ENCODE data around the gene PPP4R3A. TPM values are rescaled to one million over a fixed set of nuclear protein-coding genes. Genes with fewer than 3 reads are reported as not detected.

The PPP4R3A gene
- total and polyA plus RNA-seq, 4 donors = 72.5 to 83.7 (median 78.8) TPM

DNA sequence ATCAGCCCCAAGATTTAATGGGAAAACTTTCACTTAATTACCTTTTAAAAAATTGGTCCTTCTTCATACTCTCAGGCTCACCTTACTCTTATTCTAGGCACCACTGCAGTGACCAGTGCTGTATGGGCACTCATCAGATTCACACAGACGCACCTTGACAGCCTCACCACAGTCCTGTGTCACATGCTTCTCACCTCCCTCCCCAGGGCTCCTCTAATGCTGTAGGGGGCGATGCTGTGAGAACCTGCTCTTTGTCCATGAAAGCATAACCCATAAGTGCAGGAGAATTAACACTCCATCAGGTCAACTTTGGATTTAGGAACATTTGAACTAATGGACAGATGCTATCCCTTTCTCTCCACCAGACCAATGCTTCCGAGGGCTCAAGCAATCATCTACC is 13.9 kb upstream of the PPP4R3A start:
- no peaks in the 10 kb centered on the region for H3K4me1 ChIP-seq (ENCODE audit: control insufficient read depth, insufficient read depth, low read length)
- H3K27me3 ChIP-seq (ENCODE audit: control insufficient read depth, insufficient read depth, low read length) = no peaks in the 10 kb centered on the region
- H3K9me3 ChIP-seq (ENCODE audit: control insufficient read depth, insufficient read depth, low read length) = no peaks in the 10 kb centered on the region
- DNase-seq (ENCODE audit: low read depth in 4 of 6, low spot score in 6 of 6) = no peak
- 75% methylated on average over 1 of the region's 3 CpGs for WGBS (ENCODE audit: insufficient coverage)
- no peak overlapping the region for H3K4me3 ChIP-seq (ENCODE audit: low read depth, low read length)
- H3K36me3 ChIP-seq (ENCODE audit: control insufficient read depth, insufficient read depth, low read length) = no peaks in the 10 kb centered on the region
- H3K27ac ChIP-seq (ENCODE audit: low read depth, low read length) = no peak overlapping the region

DNA sequence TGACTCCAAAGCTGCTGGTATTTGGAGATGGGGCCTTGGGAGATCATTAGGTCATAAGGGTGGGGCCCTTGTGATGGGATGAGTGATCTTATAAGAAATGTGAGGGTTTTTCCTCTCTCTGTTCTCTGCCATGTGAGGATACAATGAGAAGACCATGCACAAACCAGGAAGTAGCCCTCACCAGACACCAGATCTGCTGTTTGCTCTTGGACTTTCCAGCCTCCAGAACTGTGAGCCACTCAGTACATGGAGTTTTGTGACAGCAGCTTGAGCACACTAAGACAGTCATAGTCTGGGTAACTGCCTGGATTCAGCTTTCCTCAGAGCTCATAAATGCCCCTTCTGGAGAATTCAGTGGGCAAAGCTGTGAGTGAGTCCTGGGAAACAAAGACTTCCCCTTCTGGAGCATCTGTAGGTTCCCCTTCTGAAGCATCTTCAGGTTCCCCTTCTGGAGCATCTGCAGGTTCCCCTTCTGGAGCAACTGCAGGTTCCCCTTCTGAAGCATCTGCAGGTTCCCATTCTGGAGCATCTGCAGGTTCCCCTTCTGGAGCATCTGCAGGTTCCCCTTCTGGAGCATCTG is 11.0 kb upstream of the PPP4R3A start:
- H3K27ac ChIP-seq (ENCODE audit: low read depth, low read length) = no peak overlapping the region
- no peak for DNase-seq (ENCODE audit: low read depth in 4 of 6, low spot score in 6 of 6)
- no peaks in the 10 kb centered on the region for H3K27me3 ChIP-seq (ENCODE audit: control insufficient read depth, insufficient read depth, low read length)
- no peaks in the 10 kb centered on the region for H3K36me3 ChIP-seq (ENCODE audit: control insufficient read depth, insufficient read depth, low read length)
- H3K4me1 ChIP-seq (ENCODE audit: control insufficient read depth, insufficient read depth, low read length) = no peaks in the 10 kb centered on the region
- no peaks in the 10 kb centered on the region for H3K9me3 ChIP-seq (ENCODE audit: control insufficient read depth, insufficient read depth, low read length)
- H3K4me3 ChIP-seq (ENCODE audit: low read depth, low read length) = no peak overlapping the region

DNA sequence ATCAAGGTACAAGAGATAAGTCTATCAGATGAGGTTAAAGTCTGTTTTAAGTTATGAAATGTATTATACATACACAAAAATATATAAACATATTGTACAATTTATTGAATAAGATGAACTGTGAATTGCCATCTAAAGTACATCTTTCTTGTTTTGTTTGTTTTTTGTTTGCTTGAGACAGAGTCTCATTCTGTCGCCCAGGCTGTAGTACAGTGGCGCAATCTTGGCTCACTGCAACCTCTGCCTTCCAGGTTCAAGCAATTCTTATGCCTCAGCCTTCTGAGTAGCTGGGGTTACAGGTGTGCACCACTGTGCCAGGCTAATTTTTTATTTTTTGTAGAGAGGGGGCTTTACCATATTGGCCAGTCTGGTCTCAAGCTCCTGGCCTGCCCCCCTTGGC is 10.0 kb upstream of the PPP4R3A start:
- Histone ChIP-seq H3K27ac (ENCODE audit: low read depth, low read length) (no peak overlapping the region), H3K4me3 (ENCODE audit: low read depth, low read length) (no peak overlapping the region), H3K36me3 (ENCODE audit: control insufficient read depth, insufficient read depth, low read length) (no peaks in the 10 kb centered on the region), H3K27me3 (ENCODE audit: control insufficient read depth, insufficient read depth, low read length) (no peaks in the 10 kb centered on the region), H3K9me3 (ENCODE audit: control insufficient read depth, insufficient read depth, low read length) (no peaks in the 10 kb centered on the region), H3K4me1 (ENCODE audit: control insufficient read depth, insufficient read depth, low read length) (no peaks in the 10 kb centered on the region)
- no peak for DNase-seq (ENCODE audit: low read depth in 4 of 6, low spot score in 6 of 6)
- WGBS (ENCODE audit: insufficient coverage) = 94% methylated on average over 2 of the region's 2 CpGs

DNA sequence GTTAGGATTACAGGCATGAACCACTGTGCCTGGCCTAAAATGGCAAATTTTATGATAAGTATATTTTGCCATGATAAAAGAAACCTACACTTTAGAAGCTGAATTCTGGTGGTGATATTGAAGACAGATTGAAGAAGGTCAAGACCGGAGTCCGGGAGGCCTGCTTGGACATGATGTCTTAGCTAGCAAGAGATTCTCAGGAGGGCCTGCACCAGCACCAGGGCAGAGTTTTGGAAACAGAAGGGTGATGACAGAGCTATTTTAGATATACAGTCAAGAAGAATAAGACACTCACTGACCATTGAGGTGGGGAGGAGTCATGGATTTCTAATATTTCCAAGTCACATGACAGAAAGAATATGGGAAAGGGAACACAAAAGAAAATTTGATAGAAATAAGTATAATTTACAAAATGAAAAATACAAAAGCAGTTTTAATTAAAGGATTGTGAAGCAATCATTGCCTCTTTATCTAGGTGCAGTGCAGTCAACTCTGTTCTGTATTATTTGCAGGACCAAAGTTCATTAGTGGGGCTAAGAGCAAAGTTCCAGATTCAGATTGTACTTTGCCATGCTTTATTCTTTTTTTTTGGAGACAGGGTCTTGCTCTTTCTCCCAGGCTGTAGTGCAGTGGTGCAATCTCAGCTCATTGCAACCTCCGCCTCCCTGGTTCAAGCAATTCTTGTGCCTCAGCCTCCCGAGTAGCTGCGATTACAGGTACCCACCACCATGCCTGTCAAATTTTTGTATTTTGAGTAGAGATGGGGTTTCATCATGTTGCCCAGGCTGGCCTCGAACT is 9.3 kb upstream of the PPP4R3A start:
- Histone ChIP-seq H3K9me3 (ENCODE audit: control insufficient read depth, insufficient read depth, low read length) (no peaks in the 10 kb centered on the region), H3K27me3 (ENCODE audit: control insufficient read depth, insufficient read depth, low read length) (no peaks in the 10 kb centered on the region), H3K4me3 (ENCODE audit: low read depth, low read length) (no peak overlapping the region), H3K4me1 (ENCODE audit: control insufficient read depth, insufficient read depth, low read length) (no peaks in the 10 kb centered on the region), H3K27ac (ENCODE audit: low read depth, low read length) (no peak overlapping the region), H3K36me3 (ENCODE audit: control insufficient read depth, insufficient read depth, low read length) (no peaks in the 10 kb centered on the region)
- WGBS (ENCODE audit: insufficient coverage) = 100% methylated on average over 2 of the region's 6 CpGs
- DNase-seq (ENCODE audit: low read depth in 4 of 6, low spot score in 6 of 6) = no peak

DNA sequence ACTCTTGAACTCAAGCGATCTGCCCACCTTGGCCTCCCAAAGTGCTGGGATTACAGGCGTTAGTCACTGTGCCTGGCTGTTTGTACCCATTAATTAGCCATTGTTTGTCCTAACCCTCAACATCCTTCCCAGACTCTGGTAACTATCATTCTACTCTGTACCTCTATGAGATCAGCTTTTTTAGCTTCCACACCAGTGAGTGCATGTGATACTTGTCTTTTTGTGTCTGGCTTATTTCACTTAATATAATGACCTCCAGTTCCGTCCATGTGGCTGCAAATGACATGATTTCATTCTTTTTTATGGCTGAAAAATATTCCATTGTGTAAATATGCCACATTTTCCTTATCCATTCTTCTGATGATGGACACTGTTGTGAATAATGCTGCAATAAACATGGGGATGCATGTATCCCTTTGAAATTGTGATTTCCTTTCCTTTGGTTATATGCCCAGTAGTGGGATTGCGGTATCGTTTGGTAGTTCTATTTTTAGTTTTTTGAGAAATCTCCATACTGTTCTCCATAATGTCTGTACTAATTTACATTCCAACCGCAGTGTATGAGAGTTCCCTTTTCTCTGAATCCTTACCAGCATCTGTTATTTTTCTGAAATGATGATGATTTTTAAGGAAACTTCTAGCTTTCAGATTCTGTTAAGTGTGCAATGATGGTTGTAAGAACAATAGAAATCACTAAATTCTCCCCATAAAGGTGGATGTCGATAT is 6.7 kb upstream of the PPP4R3A start:
- no peak overlapping the region for H3K4me3 ChIP-seq (ENCODE audit: low read depth, low read length)
- H3K9me3 ChIP-seq (ENCODE audit: control insufficient read depth, insufficient read depth, low read length) = no peaks in the 10 kb centered on the region
- 64% methylated on average over 2 of the region's 7 CpGs for WGBS (ENCODE audit: insufficient coverage)
- H3K27me3 ChIP-seq (ENCODE audit: control insufficient read depth, insufficient read depth, low read length) = no peaks in the 10 kb centered on the region
- no peaks in the 10 kb centered on the region for H3K36me3 ChIP-seq (ENCODE audit: control insufficient read depth, insufficient read depth, low read length)
- no peak overlapping the region for H3K27ac ChIP-seq (ENCODE audit: low read depth, low read length)
- DNase-seq (ENCODE audit: low read depth in 4 of 6, low spot score in 6 of 6) = peak in 1 of 6 donors; percentile 53
- no peaks in the 10 kb centered on the region for H3K4me1 ChIP-seq (ENCODE audit: control insufficient read depth, insufficient read depth, low read length)

DNA sequence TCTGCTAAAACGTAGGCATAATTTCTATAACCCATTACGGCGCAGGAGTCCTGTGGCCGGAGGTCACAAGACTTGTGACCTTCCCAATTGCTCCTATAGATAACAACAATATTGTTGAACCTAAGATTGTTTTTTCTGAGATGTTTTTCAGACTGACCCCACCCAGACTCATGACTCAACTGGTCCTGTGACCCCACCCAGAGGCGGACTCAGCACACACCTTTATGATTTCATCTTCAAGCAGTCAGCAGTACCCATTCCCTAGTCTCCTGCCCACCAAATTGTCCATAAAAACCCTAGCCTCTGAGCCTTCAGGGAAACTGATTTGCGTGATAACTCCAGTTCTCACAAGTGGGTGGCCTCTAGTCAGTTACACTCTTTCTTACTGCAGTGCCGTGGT is 5.9 kb upstream of the PPP4R3A start:
- Histone ChIP-seq H3K27ac (ENCODE audit: low read depth, low read length) (no peak overlapping the region), H3K27me3 (ENCODE audit: control insufficient read depth, insufficient read depth, low read length) (no peaks in the 10 kb centered on the region), H3K36me3 (ENCODE audit: control insufficient read depth, insufficient read depth, low read length) (no peaks in the 10 kb centered on the region), H3K9me3 (ENCODE audit: control insufficient read depth, insufficient read depth, low read length) (no peaks in the 10 kb centered on the region), H3K4me1 (ENCODE audit: control insufficient read depth, insufficient read depth, low read length) (peaks cover 3% of the 10 kb centered on the region), H3K4me3 (ENCODE audit: low read depth, low read length) (no peak overlapping the region)
- 90% methylated on average over 2 of the region's 7 CpGs for WGBS (ENCODE audit: insufficient coverage)
- no peak for DNase-seq (ENCODE audit: low read depth in 4 of 6, low spot score in 6 of 6)

DNA sequence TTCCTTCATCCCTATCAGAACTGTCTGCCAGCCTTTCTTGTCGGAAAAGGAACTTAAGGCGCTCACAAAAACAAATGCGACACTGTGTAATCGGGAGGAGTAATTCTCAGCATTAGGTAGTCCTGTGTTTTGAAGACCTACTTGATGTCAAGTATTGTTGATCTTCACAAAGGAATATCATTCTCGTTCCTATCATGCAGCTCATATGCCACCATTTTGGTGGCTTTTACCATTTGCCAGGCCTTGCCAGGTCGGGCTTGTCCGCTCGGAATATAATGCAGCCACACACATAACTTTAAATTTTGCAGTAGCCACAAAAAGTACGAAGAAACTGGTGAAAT is 903 bp upstream of the PPP4R3A start:
- DNase-seq (ENCODE audit: low read depth in 4 of 6, low spot score in 6 of 6) = peak in 2 of 6 donors; percentile 35 to 36
- Histone ChIP-seq H3K27ac (ENCODE audit: low read depth, low read length) (peak overlapping the region; percentile 99), H3K36me3 (ENCODE audit: control insufficient read depth, insufficient read depth, low read length) (peaks cover 6% of the 10 kb centered on the region), H3K4me1 (ENCODE audit: control insufficient read depth, insufficient read depth, low read length) (peaks cover 17% of the 10 kb centered on the region), H3K4me3 (ENCODE audit: low read depth, low read length) (peak overlapping the region; percentile 90), H3K27me3 (ENCODE audit: control insufficient read depth, insufficient read depth, low read length) (no peaks in the 10 kb centered on the region), H3K9me3 (ENCODE audit: control insufficient read depth, insufficient read depth, low read length) (no peaks in the 10 kb centered on the region)
- WGBS (ENCODE audit: insufficient coverage) = 0% methylated on average over 3 of the region's 9 CpGs

DNA sequence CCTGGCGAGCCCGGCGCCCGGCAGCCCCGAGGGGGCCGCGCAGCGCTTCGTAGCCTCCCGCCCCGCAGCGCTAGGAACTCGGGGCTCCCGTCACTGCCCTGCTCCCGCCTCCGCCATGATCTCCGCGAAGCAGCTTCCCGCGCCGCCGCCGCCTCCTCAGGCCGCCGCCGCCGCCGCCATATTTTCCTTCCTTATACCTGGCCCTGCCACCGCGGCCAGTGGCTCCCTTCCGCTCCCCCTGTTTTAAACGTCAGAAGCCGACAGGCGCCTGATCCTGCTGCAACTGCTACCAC is 286 bp downstream of the PPP4R3A start:
- Histone ChIP-seq H3K27ac (ENCODE audit: low read depth, low read length) (peak overlapping the region; percentile 99), H3K4me1 (ENCODE audit: control insufficient read depth, insufficient read depth, low read length) (peaks cover 17% of the 10 kb centered on the region), H3K4me3 (ENCODE audit: low read depth, low read length) (peak overlapping the region; percentile 90), H3K9me3 (ENCODE audit: control insufficient read depth, insufficient read depth, low read length) (no peaks in the 10 kb centered on the region), H3K27me3 (ENCODE audit: control insufficient read depth, insufficient read depth, low read length) (no peaks in the 10 kb centered on the region), H3K36me3 (ENCODE audit: control insufficient read depth, insufficient read depth, low read length) (peaks cover 9% of the 10 kb centered on the region)
- no peak for DNase-seq (ENCODE audit: low read depth in 4 of 6, low spot score in 6 of 6)
- under 1% methylated on average over 34 of the region's 34 CpGs for WGBS (ENCODE audit: insufficient coverage)

DNA sequence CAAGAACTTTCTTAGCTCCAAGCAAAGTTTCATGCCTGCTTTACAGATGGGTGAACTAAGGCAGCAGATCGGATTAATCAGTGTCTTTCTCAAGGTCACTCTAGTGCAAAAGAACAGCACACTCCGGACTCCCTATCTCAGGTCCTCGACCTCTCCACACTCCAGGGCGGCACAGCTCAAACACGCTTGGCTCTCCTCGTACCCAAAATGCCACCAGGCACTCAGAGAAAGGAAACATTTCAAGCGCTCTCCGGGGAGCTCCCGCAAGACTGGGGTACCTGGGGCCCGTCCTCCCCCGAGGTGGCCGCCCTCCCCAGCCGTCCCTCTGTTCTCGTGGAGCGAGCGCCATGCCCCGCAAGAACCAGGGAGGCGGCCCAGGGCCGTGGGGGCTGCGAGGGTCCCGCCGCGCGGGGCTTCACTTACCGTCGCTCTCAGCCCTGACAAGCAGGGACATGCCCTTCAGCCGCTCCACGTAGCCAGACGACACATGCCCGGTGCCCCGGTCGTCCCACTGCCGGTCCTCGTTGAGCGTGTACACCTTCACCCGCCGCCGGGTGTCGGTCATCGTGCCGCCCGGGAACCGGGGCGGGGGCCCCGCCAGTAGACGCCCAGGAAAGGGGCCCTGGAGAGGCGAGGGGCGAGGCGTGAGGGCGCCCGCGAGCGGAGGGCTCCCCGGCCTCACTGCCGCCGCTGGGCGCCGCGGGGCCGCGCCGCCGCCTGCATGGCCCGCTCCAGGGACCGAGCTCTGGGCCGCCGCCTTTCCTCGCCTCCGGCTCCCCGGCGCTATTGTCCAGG is 830 bp downstream of the PPP4R3A start:
- Histone ChIP-seq H3K27ac (ENCODE audit: low read depth, low read length) (peak overlapping the region; percentile 99), H3K4me3 (ENCODE audit: low read depth, low read length) (peak overlapping the region; percentile 90), H3K27me3 (ENCODE audit: control insufficient read depth, insufficient read depth, low read length) (no peaks in the 10 kb centered on the region), H3K36me3 (ENCODE audit: control insufficient read depth, insufficient read depth, low read length) (peaks cover 9% of the 10 kb centered on the region), H3K9me3 (ENCODE audit: control insufficient read depth, insufficient read depth, low read length) (no peaks in the 10 kb centered on the region), H3K4me1 (ENCODE audit: control insufficient read depth, insufficient read depth, low read length) (peaks cover 17% of the 10 kb centered on the region)
- under 1% methylated on average over 71 of the region's 71 CpGs for WGBS (ENCODE audit: insufficient coverage)
- DNase-seq (ENCODE audit: low read depth in 4 of 6, low spot score in 6 of 6) = peak in 5 of 6 donors; percentile 2 to 53 (median 17)
